ENCODE results near the gene FUBP1. TPM values are rescaled to one million over a fixed set of nuclear protein-coding genes. Genes with fewer than 3 reads are reported as not detected.

Gene FUBP1
- total and polyA plus RNA-seq, 9 of the 15 experiments (the other 6 are each of a cell fraction or from before 2014, with no cell fraction given): 104 to 294 (median 213) TPM

DNA sequence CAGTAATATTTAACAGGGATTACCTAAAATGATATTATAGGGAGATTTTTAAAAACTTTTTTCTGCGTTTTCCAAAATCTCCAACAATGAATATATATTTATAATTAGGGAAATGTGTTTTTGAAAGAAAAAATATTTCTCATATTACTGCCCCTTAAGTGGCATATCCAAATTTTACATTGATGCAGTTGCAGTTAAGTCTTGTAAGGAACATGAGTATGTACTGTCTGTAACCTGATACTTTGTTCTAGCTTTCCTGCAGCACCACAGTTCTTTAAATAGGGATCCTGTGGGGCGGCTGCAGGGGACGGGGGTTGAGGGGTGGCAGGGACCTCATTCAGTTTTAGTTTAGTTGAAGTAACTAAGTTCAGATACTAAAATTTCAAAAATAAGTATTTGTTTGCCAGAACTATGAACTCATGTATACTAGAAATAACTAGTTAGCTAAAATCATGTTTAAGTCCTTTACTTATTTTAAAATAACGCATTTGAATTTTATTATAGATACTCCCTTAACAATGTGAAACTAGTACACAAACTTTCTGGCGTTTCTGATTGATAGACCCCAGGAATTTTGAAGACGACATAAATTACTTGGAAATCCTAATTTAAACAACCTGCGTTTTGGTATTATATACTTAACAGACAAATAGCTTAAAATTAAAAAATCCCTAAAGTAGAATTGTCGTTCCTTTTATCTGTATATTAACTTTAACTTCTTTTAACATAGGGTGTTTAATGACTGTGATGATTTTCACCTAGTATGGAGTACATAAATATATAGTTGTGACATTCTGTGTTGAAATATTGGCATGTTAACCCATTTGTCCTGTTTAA is 25.2 kb upstream of the FUBP1 start (continued):
- TF ChIP-seq ZNF717 (CRISPR knock-in tag; IDR thresholded peaks at IDR 0.05) (peak; percentile 100), POLR2B (IDR thresholded peaks at IDR 0.05; ENCODE audit: low read depth, partially characterized antibody) (peak; percentile 96), RBM39 (optimal IDR thresholded peaks at IDR 0.05; ENCODE audit: low read depth, low read length) (no peak), EGR1 (conservative IDR thresholded peaks at IDR 0.05) (no peak), NR2C2 (CRISPR knock-in tag; IDR thresholded peaks at IDR 0.05) (no peak), NR2C2 (tag; IDR thresholded peaks at IDR 0.05) (peak; percentile 19; the same call in 1 of the 2 replicates), SP1 (CRISPR knock-in tag; IDR thresholded peaks at IDR 0.05) (peak; percentile 39; the same call in 1 of the 2 replicates), NRF1 (conservative IDR thresholded peaks at IDR 0.05 in 1 of 2, IDR thresholded peaks at IDR 0.05 in 1 of 2) (no peak), DMBX1 (CRISPR knock-in tag; IDR thresholded peaks at IDR 0.05; ENCODE audit: borderline replicate concordance) (peak; percentile 62; the same call in 1 of the 2 replicates), ZNF551 (CRISPR knock-in tag; IDR thresholded peaks at IDR 0.05) (peak; percentile 100), ZBTB7A (IDR thresholded peaks at IDR 0.05; ENCODE audit: borderline replicate concordance, control insufficient read depth, low read depth, low read length) (no peak), ETV5 (CRISPR knock-in tag; IDR thresholded peaks at IDR 0.05; ENCODE audit: low read depth) (no peak), BCL6 (CRISPR knock-in tag; IDR thresholded peaks at IDR 0.05) (peak; percentile 97), ZFX (CRISPR knock-in tag; IDR thresholded peaks at IDR 0.05) (no peak), ZBTB1 (CRISPR knock-in tag; IDR thresholded peaks at IDR 0.05; ENCODE audit: borderline replicate concordance, low read depth) (no peak), ZNF134 (CRISPR knock-in tag; conservative IDR thresholded peaks at IDR 0.05) (peak; percentile 85), ZNF347 (CRISPR knock-in tag; IDR thresholded peaks at IDR 0.05; ENCODE audit: low read depth) (peak; percentile 99), ZC3H8 (IDR thresholded peaks at IDR 0.05) (peak; percentile 98), CREB1 (IDR thresholded peaks at IDR 0.05) (no peak; the same call in 1 of the 2 replicates), CREB1 (CRISPR knock-in tag; IDR thresholded peaks at IDR 0.05) (no peak), HIVEP1 (CRISPR knock-in tag; IDR thresholded peaks at IDR 0.05) (peak; percentile 84; the same call in 1 of the 2 replicates)
- TF ChIP-seq, protein P1, sequence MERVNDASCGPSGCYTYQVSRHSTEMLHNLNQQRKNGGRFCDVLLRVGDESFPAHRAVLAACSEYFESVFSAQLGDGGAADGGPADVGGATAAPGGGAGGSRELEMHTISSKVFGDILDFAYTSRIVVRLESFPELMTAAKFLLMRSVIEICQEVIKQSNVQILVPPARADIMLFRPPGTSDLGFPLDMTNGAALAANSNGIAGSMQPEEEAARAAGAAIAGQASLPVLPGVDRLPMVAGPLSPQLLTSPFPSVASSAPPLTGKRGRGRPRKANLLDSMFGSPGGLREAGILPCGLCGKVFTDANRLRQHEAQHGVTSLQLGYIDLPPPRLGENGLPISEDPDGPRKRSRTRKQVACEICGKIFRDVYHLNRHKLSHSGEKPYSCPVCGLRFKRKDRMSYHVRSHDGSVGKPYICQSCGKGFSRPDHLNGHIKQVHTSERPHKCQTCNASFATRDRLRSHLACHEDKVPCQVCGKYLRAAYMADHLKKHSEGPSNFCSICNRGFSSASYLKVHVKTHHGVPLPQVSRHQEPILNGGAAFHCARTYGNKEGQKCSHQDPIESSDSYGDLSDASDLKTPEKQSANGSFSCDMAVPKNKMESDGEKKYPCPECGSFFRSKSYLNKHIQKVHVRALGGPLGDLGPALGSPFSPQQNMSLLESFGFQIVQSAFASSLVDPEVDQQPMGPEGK (CRISPR knock-in tag; IDR thresholded peaks at IDR 0.05; ENCODE audit: borderline replicate concordance): peak; percentile 99
- TF ChIP-seq, protein P2, sequence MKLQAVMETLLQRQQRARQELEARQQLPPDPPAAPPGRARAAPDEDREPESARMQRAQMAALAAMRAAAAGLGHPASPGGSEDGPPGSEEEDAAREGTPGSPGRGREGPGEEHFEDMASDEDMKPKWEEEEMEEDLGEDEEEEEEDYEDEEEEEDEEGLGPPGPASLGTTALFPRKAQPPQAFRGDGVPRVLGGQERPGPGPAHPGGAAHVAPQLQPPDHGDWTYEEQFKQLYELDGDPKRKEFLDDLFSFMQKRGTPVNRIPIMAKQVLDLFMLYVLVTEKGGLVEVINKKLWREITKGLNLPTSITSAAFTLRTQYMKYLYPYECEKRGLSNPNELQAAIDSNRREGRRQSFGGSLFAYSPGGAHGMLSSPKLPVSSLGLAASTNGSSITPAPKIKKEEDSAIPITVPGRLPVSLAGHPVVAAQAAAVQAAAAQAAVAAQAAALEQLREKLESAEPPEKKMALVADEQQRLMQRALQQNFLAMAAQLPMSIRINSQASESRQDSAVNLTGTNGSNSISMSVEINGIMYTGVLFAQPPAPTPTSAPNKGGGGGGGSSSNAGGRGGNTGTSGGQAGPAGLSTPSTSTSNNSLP (IDR thresholded peaks at IDR 0.05; ENCODE audit: borderline replicate concordance, low read depth, low read length): peak; percentile 97
- TF ChIP-seq, protein P3, sequence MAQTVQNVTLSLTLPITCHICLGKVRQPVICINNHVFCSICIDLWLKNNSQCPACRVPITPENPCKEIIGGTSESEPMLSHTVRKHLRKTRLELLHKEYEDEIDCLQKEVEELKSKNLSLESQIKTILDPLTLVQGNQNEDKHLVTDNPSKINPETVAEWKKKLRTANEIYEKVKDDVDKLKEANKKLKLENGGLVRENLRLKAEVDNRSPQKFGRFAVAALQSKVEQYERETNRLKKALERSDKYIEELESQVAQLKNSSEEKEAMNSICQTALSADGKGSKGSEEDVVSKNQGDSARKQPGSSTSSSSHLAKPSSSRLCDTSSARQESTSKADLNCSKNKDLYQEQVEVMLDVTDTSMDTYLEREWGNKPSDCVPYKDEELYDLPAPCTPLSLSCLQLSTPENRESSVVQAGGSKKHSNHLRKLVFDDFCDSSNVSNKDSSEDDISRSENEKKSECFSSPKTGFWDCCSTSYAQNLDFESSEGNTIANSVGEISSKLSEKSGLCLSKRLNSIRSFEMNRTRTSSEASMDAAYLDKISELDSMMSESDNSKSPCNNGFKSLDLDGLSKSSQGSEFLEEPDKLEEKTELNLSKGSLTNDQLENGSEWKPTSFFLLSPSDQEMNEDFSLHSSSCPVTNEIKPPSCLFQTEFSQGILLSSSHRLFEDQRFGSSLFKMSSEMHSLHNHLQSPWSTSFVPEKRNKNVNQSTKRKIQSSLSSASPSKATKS (CRISPR knock-in tag; IDR thresholded peaks at IDR 0.05): peak; percentile 99
